GM19395 (cell line): Measurements from ENCODE around the gene ITPKB.

ENCODE experiments used
- ATAC-seq: cut with Tn5 transposase; IDR thresholded peaks from one replicate; pipeline ENCODE4 v1.9.1; 2021; ENCODE audit warnings: mild to moderate bottlenecking, moderate library complexity; ENCODE audit not compliant: unreplicated experiment

The ITPKB gene

GRCh38 chr1:226653311-226653921, 85.7 kb downstream of the ITPKB start:
- peak; percentile 79 for ATAC-seq

DNA sequence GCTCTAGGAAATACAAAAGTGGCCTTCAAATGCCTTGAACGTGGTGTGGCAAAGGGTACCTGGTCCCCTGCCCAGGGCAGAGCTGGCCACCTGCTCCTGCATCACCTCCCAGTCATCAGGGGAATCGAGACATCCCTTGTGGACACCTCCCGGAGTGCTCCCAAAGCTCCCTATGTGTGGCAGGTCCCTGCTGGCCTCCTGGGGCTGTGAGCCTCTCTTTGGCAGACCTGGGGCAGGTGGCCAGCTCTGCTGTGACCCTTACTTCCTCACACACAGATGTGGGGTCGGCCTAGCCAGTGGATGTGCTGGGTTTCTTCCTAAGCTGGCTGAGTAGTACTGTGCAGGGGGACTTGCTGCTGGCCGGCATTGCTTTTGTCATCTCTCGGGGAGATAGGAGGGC, 86.5 kb downstream of the ITPKB start:
- ATAC-seq = no peak

DNA sequence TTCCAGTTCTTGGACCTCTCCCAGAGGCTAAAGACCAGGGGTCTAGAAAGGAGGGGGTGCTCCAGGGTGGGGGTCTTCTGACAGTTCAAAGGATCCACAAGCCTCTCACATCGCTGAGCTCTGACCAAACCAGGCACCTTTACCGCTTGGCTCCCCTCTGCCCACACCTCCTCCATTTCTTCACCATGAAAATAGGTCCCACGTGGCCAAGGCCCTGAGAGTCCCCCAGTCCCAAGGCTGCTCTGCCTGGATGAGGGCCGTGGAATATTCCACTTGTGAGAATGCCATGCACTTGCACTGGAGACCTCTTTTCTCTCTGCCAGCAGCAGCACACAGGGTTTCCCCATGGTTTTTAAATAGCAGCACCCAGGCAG, 87.4 kb downstream of the ITPKB start:
- ATAC-seq = no peak

DNA sequence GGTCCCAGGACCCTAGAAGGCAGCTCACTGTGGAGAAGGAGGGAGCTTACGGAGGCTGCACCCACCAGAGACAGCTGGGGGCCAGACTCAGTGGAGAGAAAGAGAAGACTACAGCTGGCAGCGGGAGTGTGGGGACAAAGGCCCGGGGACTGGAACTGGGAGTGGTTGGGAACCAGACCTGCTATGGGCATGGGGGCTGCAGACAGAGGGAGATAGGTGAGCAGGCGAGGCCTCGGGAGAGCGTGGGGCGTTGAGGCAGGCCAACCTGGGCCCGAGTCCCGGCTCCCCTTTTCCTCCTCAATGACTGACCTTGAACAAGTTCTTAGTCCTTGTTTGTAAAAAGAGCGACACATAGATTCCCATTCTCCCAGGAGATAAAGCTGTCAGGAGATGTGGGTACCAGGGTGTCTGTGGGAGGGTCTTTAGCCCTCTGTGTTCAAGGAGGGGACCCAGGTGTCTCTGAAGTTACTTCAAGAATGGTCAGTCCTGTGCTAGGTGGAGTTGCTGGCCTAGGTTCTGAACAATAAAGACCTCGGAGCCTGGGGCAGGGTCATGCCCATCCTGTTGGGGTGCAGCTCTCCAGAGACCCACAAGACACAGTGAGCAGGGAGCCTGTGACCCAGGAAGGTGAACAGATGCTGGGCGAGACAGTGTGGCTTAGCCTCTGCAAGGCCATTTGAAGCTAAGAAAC, 87.9 kb downstream of the ITPKB start:
- ATAC-seq = no peak

DNA sequence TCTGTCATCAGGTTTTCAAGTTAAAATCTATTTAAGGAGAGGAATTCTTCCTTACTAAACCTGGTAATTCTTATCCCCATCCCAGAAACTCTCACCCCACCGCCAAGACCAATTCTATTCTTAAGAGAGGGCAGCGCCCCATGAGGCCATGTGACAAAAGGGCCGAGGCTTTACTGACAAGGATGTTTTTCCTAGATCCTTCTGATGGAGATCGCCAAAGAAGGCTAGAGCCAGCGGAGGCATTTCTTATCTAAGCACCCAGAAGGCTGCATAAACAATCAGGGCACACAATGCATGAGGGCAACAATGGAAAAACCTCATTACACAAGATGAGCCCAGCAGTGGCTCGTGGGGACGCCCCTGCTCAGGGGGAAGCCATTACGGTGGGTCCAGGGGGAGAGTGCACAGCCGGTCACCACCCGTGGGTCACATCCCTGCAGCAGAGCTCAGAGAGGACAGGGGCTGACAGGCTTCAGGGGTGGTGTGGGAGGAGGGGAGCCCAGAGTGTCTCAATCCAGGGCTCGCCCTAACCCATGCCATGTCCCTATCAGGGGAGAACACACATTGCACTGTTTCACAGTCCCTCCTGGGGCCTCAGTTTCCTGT, 88.7 kb downstream of the ITPKB start:
- no peak for ATAC-seq

DNA sequence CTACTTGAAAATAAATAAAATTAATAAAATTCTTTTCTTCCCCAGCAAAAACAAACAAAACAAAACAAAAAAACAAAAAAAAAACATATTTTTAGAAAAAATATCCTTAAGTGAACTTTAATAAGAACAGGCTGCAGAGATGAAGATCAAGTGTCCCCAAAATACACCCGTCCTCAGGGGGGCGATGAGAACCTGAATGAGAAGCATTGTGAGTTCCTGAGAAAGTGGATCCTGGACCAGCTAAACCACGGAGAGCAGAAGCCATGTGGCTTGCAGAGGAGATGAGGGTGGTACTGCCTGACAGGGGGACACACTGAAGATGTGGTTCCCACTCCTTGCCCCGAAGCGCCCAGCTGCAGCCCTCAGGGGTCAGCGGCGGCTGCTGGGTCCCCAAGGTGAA, 89.3 kb downstream of the ITPKB start:
- ATAC-seq = no peak

- ATAC-seq = no peak
These were observed 89.8 kb downstream of the ITPKB start for GRCh38 chr1:226649244-226649643.

DNA sequence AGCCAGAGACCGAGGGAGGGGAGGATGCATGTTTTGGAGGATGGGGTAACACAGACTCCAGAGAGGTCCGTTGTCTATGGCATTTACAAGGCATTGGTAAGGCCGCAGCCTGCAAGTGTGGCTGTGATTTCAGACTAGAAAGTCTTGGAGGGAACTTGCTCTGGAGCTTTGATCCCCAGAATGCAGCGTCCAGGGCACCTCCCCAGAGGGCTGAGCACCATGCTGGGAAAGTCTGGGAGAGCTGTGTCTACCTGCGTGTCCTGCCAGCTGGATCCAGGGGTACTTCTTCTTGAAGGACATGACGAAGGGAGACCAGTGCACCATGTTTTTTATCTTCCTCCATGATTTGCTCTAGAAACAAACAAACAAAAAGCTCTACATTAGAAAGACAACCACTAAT, 90.7 kb downstream of the ITPKB start:
- no peak for ATAC-seq

DNA sequence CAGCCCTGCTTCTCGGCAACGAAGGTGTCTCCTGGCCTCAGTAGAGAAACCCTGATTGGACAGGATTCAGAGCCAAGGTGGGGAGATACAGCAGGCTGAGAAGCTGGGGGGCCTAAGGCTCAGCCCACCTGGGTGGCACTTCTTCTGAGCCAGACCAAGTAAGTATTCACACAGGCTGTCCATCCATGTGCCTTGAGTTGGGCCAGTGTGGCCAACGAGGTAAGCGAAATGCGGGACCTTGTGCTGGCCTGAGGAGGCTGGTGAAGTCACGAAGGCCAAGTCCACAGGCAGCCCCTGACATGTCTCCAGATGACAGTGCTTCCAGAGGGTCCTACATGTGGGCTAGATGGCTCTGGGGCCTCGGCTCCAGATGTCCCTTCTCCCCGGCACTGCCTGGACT, 91.4 kb downstream of the ITPKB start:
- no peak for ATAC-seq

GRCh38 chr1:226646870-226647449, 92.1 kb downstream of the ITPKB start:
- ATAC-seq = no peak

DNA sequence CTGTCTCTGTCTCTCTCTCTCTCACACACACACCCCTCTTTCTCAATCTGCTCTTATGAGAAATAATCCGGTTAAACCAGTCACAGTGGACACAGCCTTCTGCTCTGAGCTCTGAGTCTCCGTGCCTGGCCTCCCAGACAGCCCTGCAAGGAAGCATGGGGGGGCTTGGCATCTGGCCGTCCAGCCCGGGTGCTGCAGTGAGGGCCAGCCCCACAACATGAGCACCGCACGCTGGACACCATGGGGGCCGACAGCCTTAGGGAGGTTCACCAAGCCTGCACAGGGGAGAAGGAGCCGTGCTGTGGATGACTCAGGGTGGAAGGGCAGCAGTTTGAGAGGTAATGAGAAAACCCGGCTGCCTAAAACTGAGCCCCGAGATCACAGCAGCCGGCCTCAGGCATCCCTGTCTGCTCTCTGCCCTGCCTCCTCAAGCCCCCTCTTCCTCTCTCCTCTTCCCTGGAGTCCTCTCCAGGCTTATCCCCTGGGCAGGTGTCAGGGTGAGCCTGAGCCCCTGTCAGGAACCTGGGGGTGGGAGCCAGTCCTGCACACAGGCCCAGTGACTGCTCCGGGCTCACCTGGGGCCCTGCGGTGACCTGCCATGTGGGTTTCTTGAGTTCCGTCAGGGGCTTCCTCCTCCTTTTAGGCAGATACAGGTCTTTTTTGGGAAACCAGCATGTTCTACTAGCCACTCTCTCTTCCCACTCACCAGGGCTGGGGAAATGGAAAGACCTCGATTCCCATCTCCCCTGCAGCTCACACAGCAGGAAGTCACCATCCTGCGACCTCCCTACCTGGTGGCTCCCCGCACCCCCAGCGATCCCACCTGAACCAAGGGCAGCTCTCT, 92.8 kb downstream of the ITPKB start:
- ATAC-seq = no peak

- ATAC-seq = no peak
These were observed 93.7 kb downstream of the ITPKB start for GRCh38 chr1:226645279-226645976.

DNA sequence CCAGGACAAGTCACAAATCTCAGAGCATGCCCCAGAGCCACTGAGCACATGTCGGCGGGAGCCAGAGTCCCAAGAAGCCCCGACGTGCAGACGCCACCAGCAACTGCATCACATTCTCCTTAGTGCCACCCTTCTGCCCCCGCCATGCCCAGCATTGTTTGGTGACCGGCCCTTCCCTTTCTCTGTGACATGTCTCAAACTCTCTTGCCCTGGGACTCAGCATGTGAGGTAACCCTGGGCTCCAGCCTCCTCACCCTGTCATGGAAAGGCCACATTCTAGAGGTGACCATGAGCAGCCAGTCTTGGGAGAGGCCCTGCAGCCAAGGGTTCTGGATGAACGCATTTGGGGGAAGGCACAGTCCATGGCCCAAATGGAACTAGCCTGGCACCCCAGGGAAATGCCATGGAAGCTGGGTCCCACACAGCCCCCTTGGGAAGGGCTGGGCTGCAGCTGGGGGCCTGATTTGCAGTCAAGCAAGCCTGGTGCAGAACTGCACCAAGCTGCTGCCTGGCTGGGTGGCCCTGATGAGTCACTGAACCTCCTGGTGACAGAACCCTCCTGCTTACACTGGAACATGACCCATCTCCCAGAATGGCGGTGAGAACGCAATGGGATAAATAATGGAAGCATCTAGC, 94.4 kb downstream of the ITPKB start:
- no peak for ATAC-seq

GRCh38 chr1:226643611-226644540, 95.2 kb downstream of the ITPKB start:
- ATAC-seq = peak; percentile 68

GRCh38 chr1:226643177-226643576, 95.9 kb downstream of the ITPKB start:
- peak; percentile 57 for ATAC-seq

- ATAC-seq = no peak
These were observed 96.7 kb downstream of the ITPKB start for GRCh38 chr1:226642421-226642820.

GRCh38 chr1:226641671-226642231, 97.3 kb downstream of the ITPKB start:
- ATAC-seq = no peak

DNA sequence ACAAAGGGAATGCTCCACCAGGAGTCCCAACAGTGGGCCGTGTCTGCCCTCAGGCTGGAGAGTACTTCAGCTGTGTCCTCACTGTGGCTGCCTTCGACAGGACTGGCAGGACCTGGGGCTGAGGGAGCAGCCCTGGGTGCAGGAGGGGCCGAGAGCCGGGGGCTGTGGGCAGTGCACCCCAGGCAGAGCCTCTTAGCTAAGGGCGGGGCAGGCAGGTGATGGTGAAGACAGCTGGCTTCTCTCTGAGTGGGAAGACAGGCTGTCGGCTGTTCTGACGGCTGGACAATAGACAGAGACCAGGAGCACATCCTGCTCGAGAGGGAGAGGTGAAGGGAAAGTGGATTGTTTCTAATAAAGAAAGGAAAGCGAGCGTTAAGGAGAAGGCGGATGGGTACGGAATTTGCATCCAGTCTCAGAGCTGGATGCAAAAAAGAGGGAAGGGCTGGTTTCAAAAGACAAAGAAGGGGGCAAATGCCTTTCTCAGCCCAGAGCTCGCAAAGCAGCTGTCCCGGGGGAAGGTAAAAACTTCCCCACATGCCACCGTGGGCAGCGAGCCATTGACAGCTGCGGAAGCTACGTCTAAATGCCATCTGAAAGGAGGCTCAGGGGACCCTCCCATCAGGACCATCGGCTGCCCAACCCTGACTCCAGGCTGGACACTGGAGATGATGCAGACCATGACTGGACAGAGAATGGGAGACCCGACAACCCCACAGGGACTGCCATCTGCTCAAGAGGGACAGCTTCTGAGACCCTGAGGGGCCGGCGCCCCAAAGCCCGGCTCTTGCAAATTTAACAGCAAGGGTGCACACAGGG, 98.6 kb downstream of the ITPKB start:
- no peak for ATAC-seq
